Skeletal muscle tissue (tissue), 4 donors: ENCODE results near the gene VIL1. TPM values are rescaled to one million over a fixed set of nuclear protein-coding genes. Genes with fewer than 3 reads are reported as not detected.

Experiments
- H3K27ac ChIP-seq: one replicate; pipeline ENCODE4 v1.7.0; 2013; ENCODE audit warnings: mild to moderate bottlenecking, low read depth, low read length, inconsistent platforms
- H3K27me3 ChIP-seq, 3 donors: one replicate each; pipeline ENCODE4 v1.7.0; 2013; ENCODE audit warnings: low read length in 3 of 3; ENCODE audit not compliant: control insufficient read depth in 3 of 3, insufficient read depth in 3 of 3
- H3K36me3 ChIP-seq, 3 donors: one replicate each; pipeline ENCODE4 v1.7.0; 2013; ENCODE audit warnings: low read length in 3 of 3; ENCODE audit not compliant: control insufficient read depth in 3 of 3, insufficient read depth in 3 of 3
- H3K4me1 ChIP-seq, 3 donors: one replicate each; pipeline ENCODE4 v1.7.0; 2013; ENCODE audit warnings: low read length in 3 of 3, mild to moderate bottlenecking in 3 of 3; ENCODE audit not compliant: control insufficient read depth in 3 of 3, insufficient read depth in 3 of 3
- H3K4me3 ChIP-seq, 3 donors: one replicate each; pipeline ENCODE4 v1.7.0; 2013; ENCODE audit warnings: low read length in 3 of 3
- H3K9ac ChIP-seq, 3 donors: one replicate each; pipeline ENCODE4 v1.7.0; 2013; ENCODE audit warnings: low read length in 3 of 3, mild to moderate bottlenecking in 3 of 3, moderate library complexity in 2 of 3, low read depth in 1 of 3
- H3K9me3 ChIP-seq, 3 donors: one replicate each; pipeline ENCODE4 v1.7.0; 2013; ENCODE audit warnings: low read length in 3 of 3; ENCODE audit not compliant: control insufficient read depth in 3 of 3
- total RNA-seq: library from RNA; depleted of rRNA; stranded (reverse); fragments of >200 nt; gene quantifications from one replicate; pipeline ENCODE4 v1.2.3, GENCODE V29; 2014
- donor health status: Osteomylitis.

VIL1 gene
- total RNA-seq, 1 donor from 2014 or later: not detected

DNA sequence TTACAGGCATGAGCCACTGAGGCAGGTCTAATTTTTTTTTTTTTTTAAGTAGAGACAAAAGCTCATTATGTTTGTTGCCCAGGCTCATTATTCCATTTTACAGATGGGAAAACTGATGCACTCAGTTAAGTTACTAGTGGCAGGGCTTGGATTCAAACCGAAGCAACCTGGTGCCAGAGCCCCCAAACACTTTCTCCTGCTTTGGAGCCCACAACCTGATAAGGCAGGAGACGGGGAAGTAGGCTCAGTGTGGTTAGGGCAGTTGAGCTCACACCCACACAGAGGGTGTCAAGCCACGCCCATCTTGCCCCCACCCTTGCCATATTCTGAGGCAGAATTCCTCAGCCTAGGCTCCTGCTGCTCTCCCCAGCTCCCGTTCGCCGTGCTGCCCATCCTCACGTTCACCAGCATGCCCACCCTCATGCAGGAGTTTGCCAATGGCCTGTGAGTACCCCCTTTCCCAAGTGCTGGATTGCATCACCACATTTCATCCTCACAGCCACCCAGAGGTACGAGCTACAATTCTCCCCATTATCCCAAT, 25.1 kb upstream of the VIL1 start:
- no peaks in the 10 kb centered on the region for H3K27me3 ChIP-seq
- no peaks in the 10 kb centered on the region for H3K36me3 ChIP-seq
- no peak overlapping the region for H3K27ac ChIP-seq
- no peaks in the 10 kb centered on the region for H3K9me3 ChIP-seq
- peaks cover 22 to 28% (median 25%) of the 10 kb centered on the region in 3 donors for H3K4me1 ChIP-seq
- H3K4me3 ChIP-seq: no peak overlapping the region
- no peak overlapping the region for H3K9ac ChIP-seq

DNA sequence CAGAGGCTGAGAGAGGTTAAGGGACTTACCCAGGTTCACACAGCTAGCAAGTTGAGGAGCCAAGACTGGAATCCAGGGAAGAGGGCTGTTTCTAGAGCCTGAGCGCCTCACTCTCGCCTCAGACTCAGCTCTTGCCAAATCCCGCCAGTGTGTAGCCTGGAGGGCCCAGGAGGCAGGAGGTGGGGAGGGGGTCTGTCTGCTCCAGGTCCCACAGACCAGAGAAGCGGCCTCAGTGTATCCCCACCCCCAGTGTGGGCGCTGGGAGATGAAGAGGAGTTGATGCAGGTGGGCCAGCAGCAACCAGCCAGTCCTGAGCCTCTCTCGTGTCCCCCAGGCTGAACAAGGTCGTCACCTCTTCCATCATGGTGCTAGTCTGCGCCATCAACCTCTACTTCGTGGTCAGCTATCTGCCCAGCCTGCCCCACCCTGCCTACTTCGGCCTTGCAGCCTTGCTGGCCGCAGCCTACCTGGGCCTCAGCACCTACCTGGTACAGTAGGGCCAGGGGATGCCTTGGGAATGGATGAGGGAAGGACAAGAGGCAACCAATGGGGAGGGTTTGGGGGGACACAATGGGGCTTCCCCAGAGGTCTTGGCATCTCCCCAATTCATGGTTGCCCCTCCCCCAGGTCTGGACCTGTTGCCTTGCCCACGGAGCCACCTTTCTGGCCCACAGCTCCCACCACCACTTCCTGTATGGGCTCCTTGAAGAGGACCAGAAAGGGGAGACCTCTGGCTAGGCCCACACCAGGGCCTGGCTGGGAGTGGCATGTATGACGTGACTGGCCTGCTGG, 24.4 kb upstream of the VIL1 start:
- no peaks in the 10 kb centered on the region for H3K9me3 ChIP-seq
- no peaks in the 10 kb centered on the region for H3K27me3 ChIP-seq
- H3K4me3 ChIP-seq: no peak overlapping the region
- H3K36me3 ChIP-seq: no peaks in the 10 kb centered on the region
- peaks cover 25 to 33% (median 31%) of the 10 kb centered on the region in 3 donors for H3K4me1 ChIP-seq
- no peak overlapping the region for H3K9ac ChIP-seq
- no peak overlapping the region for H3K27ac ChIP-seq

DNA sequence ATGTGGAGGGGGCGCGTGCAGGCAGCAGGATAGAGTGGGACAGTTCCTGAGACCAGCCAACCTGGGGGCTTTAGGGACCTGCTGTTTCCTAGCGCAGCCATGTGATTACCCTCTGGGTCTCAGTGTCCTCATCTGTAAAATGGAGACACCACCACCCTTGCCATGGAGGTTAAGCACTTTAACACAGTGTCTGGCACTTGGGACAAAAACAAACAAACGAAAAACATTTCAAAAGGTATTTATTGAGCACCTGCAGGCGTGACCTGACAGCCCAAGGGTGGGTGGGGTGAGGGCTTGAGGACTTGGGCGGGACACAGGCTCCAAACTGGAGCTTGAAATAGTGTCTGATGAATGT, 23.9 kb upstream of the VIL1 start:
- Histone ChIP-seq H3K36me3 (no peaks in the 10 kb centered on the region), H3K9ac (no peak overlapping the region), H3K4me1 (peaks cover 25 to 33% (median 31%) of the 10 kb centered on the region in 3 donors)

DNA sequence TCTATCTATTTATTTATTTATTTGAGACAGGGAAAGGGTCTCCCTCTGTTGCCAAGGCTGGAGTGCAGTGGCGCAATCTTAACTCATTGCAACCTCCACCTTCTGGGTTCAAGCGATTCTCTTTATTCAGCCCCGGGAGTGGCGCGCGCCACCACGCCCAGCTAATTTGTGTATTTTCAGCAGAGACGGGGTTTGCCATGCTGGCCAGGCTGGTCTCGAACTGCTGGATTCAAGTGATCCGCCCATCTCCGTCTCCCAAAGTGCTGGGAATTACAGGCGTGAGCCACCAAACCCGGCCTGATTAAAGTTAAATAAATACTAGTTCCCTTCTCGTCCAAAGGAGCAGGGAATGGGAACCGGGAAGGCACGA, 23.5 kb upstream of the VIL1 start:
- H3K9ac ChIP-seq: peak overlapping the region; percentile 67 to 98 (median 96)
- H3K4me1 ChIP-seq: peaks cover 25 to 33% (median 31%) of the 10 kb centered on the region in 3 donors
- no peaks in the 10 kb centered on the region for H3K36me3 ChIP-seq
- no peaks in the 10 kb centered on the region for H3K9me3 ChIP-seq
- peak overlapping the region; percentile 98 for H3K27ac ChIP-seq
- peak overlapping the region; percentile 70 to 95 (median 91) for H3K4me3 ChIP-seq
- no peaks in the 10 kb centered on the region for H3K27me3 ChIP-seq

More for the DNA sequence above, 23.9 kb upstream of the VIL1 start:
- no peak overlapping the region for H3K27ac ChIP-seq
- H3K27me3 ChIP-seq: no peaks in the 10 kb centered on the region
- H3K4me3 ChIP-seq: no peak overlapping the region
- no peaks in the 10 kb centered on the region for H3K9me3 ChIP-seq

DNA sequence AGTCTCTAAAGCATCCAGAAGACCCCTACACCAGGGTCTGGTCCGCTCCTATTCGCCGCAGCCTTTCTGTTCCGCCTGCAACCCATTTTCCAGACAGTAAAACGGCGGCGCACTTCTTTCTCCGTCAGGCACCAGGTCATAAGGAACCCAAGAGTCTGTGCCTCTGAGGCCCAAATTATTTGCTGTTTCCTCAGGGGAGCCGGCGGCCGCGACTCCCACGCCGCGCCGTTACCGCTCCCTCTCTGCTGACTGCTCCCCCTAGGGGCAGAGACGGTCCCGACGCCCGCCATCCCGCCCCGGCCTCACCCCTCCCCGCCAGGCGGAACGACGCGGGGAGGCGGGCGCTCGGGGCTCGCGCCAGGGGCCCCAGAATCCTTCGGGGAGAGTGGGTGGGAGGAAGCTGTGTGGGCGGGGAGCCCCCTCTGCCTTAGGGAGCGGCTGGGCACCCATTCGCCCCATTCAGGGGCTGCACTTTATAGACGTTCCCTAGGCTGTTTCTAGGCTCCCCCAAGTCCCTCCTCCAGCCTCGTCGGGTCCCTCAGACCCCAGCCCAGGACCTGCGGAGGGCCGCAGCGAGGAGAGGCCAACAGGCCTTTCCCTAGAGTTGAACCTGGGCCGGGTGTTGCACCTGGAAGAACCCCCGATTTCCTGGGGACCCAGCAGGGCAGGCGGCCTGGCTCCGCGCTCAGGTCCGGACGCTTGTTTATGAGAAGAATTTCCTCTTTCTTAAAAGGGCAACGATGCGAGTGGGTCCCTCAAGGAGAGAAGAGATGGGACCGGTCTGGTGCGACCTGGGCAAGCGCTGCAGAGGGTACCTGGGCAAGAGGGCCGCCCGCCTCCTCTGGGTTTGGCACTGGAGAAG, 22.9 kb upstream of the VIL1 start:
- no peaks in the 10 kb centered on the region for H3K9me3 ChIP-seq
- H3K4me1 ChIP-seq: peaks cover 27 to 35% (median 33%) of the 10 kb centered on the region in 3 donors
- peak overlapping the region; percentile 94 to 98 (median 96) for H3K9ac ChIP-seq
- peak overlapping the region; percentile 98 for H3K27ac ChIP-seq
- no peaks in the 10 kb centered on the region for H3K36me3 ChIP-seq
- peak overlapping the region; percentile 81 to 95 (median 91) for H3K4me3 ChIP-seq
- H3K27me3 ChIP-seq: no peaks in the 10 kb centered on the region

DNA sequence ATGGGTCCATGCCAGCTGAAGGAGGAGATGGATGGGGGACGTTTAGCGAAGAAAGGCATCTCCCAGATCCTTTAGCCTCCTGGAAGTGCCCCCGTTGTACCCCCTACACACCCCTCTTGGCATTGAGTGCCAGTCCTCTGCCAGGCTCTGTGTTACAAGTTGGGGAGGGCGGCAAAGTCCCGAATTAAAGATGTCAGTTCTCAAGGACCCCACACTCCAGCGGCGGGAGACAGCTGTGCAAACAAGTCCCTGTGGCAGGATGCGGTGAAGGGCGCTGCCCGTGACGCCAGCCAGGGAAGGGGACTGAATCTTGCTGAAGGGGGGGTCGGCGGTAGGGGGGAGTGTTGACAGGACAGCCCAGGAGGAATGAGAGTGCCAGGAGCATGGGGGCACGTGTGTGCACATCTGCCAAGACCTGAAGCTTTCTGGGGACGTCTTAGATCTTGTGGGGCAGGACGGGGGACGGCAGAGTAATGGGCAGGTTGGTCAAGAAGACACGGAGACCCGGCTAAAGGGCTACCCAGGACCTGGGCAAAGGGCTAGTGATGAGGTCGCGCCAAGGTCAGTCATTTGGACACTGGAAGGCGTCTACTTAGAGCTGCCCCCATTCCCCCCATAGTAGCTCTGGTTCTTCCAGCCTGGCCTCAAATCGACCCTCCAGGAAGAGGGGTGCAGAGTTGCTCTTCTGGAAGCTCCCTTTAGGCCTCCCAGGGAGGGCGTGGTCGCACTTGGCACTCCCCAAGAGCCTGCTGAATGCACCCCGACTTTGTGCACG, 22.0 kb upstream of the VIL1 start:
- Histone ChIP-seq H3K4me3 (peak overlapping the region; percentile 81 to 95 (median 91)), H3K9me3 (no peaks in the 10 kb centered on the region), H3K27ac (peak overlapping the region; percentile 98), H3K27me3 (no peaks in the 10 kb centered on the region), H3K9ac (peak overlapping the region; percentile 94 to 98 (median 96)), H3K36me3 (peaks cover 0 to 2% (median 0%) of the 10 kb centered on the region in 3 donors), H3K4me1 (peaks cover 35 to 43% (median 41%) of the 10 kb centered on the region in 3 donors)

DNA sequence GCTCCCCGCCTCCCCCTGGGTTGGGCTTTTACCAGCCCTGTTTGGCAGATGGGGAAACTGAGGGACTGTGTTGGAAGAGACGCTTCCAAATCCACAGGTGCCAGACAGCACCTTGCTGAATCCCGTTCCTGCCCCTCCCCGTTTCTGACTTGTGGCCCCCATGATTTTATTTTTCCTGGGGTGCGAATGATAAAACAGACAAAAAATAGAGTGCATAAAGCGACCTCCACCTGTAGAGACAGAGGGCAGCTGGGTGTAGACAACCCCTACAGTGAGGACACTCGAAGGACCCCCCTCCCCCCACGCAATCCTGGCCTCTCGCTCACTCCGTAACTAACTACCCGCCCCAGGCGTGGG, 21.5 kb upstream of the VIL1 start:
- Histone ChIP-seq H3K27ac (peak overlapping the region; percentile 98), H3K4me1 (peaks cover 40 to 48% (median 47%) of the 10 kb centered on the region in 3 donors), H3K36me3 (peaks cover 0 to 7% (median 5%) of the 10 kb centered on the region in 3 donors), H3K27me3 (no peaks in the 10 kb centered on the region), H3K4me3 (peak overlapping the region; percentile 81 to 95 (median 91)), H3K9ac (peak overlapping the region; percentile 94 to 98 (median 96)), H3K9me3 (no peaks in the 10 kb centered on the region)

DNA sequence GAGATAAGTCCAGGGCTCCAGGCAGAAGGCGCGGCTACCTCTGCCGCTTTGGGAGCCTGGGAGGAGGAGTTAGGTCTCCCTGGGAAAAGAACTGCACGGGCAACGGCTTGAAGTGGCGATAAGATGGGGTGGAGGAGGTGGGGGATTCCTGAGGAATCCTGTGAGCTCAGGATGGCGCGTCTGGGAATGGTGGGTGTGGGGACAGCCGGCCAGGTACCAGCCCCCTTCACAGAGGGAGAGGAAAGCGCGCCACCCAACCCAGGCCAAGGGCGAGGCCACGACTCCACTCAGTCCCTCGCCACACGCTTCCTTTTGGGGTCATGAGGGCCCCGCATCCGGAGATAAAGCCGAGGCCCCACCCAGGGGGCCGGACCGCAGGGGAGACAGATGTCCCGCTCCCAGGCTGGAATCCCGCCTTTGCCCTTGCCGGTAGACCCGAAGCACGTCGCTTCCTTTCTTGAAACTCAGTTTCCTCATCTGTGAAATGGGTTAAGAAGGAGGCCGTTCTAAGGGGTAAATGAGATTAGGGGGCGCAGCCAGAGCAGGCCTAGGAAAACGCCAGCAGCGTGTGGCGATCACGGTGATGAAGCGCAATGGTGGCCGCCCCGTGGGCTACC, 21.0 kb upstream of the VIL1 start:
- Histone ChIP-seq H3K9ac (peak overlapping the region; percentile 94 to 98 (median 96)), H3K4me1 (peaks cover 43 to 52% (median 50%) of the 10 kb centered on the region in 3 donors), H3K27me3 (no peaks in the 10 kb centered on the region), H3K27ac (peak overlapping the region; percentile 98), H3K36me3 (peaks cover under 1 to 11% (median 8%) of the 10 kb centered on the region in 3 donors), H3K4me3 (peak overlapping the region; percentile 81 to 95 (median 91)), H3K9me3 (no peaks in the 10 kb centered on the region)
